Muscle layer of colon (tissue), 2 donors: Measurements from ENCODE around the gene SLCO2A1.

Experiments used
- H3K27ac ChIP-seq: one replicate; pipeline ENCODE4 v1.7.0; 2013; ENCODE audit warnings: low read depth, mild to moderate bottlenecking, low read length, moderate library complexity
- H3K27me3 ChIP-seq, 2 donors: one replicate each; pipeline ENCODE4 v1.7.0; 2013; ENCODE audit warnings: low read length in 2 of 2, mild to moderate bottlenecking in 2 of 2; ENCODE audit not compliant: insufficient read depth in 2 of 2, control insufficient read depth in 1 of 2
- H3K36me3 ChIP-seq: one replicate; pipeline ENCODE4 v1.7.0; 2013; ENCODE audit warnings: mild to moderate bottlenecking, low read length; ENCODE audit not compliant: insufficient read depth
- H3K4me1 ChIP-seq: one replicate; pipeline ENCODE4 v1.7.0; 2013; ENCODE audit warnings: mild to moderate bottlenecking, low read length; ENCODE audit not compliant: insufficient read depth
- H3K4me3 ChIP-seq, 2 donors: one replicate each; pipeline ENCODE4 v1.7.0; 2013; ENCODE audit warnings: low read length in 2 of 2, low read depth in 1 of 2, mild to moderate bottlenecking in 1 of 2, moderate library complexity in 1 of 2
- H3K9ac ChIP-seq: one replicate; pipeline ENCODE4 v1.7.0; 2013; ENCODE audit warnings: low read length
- H3K9me3 ChIP-seq: one replicate; pipeline ENCODE4 v1.7.0; 2013; ENCODE audit warnings: mild to moderate bottlenecking, low read length
- donor health status: abdominal sarcoma.
- donor health status: Adenocarcinoma of cecum.

SLCO2A1 gene

DNA sequence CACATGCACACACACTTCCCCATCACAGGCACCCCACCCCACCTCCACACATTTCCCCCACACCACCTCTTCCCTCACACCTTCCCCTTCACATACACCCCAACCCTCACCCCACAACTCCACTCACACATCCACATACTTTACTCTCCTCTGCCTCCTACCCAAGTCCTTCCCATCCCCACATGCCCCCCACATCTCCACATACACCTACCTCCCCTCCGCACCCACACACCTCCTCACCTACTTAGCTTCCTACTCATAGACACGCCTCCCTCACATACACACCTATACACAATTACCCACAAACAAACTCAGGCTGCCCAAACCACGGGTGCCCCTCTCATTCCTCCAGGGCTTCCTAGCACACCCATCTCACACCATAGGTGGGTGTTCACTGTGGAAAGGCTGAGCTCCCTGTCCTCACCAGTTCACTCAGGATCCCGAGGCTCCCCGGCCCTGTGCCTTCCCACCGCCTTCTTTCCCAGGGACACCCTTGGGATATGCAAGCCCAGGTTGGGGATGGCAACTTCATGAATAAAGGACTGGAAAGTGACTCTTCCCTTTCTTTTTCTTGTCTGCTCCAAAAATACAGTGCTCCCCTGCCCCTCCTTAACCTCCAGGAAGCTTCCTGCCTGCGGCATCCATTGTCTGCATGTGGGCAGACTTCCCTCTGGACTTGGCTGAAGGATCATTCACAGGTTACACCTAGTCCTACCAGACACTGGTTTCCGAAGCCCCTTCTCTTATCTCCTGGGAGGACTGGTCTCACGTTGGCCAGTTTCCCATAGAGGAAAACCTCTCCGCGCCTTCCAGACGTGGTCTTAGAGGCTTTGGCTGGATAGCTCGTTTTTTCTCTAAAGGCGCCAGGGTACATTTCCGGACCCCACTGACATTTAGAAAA lies 61.5 kb downstream of the SLCO2A1 start:
- Histone ChIP-seq H3K4me3 (no peak overlapping the region), H3K4me1 (no peaks in the 10 kb centered on the region), H3K9me3 (no peaks in the 10 kb centered on the region), H3K36me3 (no peaks in the 10 kb centered on the region), H3K9ac (no peak overlapping the region), H3K27ac (no peak overlapping the region), H3K27me3 (no peaks in the 10 kb centered on the region)

GRCh38 chr3:133966954-133967353 lies 62.8 kb downstream of the SLCO2A1 start:
- no peaks in the 10 kb centered on the region for H3K27me3 ChIP-seq
- no peaks in the 10 kb centered on the region for H3K36me3 ChIP-seq
- no peaks in the 10 kb centered on the region for H3K4me1 ChIP-seq
- H3K9ac ChIP-seq = no peak overlapping the region
- no peak overlapping the region for H3K4me3 ChIP-seq
- H3K27ac ChIP-seq = no peak overlapping the region
- no peaks in the 10 kb centered on the region for H3K9me3 ChIP-seq

GRCh38 chr3:133965906-133966305 lies 63.8 kb downstream of the SLCO2A1 start:
- Histone ChIP-seq H3K36me3 (no peaks in the 10 kb centered on the region), H3K27me3 (no peaks in the 10 kb centered on the region), H3K9me3 (no peaks in the 10 kb centered on the region), H3K9ac (no peak overlapping the region), H3K4me1 (no peaks in the 10 kb centered on the region), H3K4me3 (no peak overlapping the region), H3K27ac (no peak overlapping the region)

GRCh38 chr3:133965013-133965570 lies 64.6 kb downstream of the SLCO2A1 start:
- Histone ChIP-seq H3K9me3 (no peaks in the 10 kb centered on the region), H3K27ac (no peak overlapping the region), H3K36me3 (no peaks in the 10 kb centered on the region), H3K9ac (no peak overlapping the region), H3K27me3 (no peaks in the 10 kb centered on the region), H3K4me1 (no peaks in the 10 kb centered on the region), H3K4me3 (no peak overlapping the region)

- H3K27me3 ChIP-seq = no peaks in the 10 kb centered on the region
- H3K4me1 ChIP-seq = no peaks in the 10 kb centered on the region
- no peaks in the 10 kb centered on the region for H3K36me3 ChIP-seq
- no peak overlapping the region for H3K9ac ChIP-seq
- no peak overlapping the region for H3K4me3 ChIP-seq
- no peak overlapping the region for H3K27ac ChIP-seq
- no peaks in the 10 kb centered on the region for H3K9me3 ChIP-seq
Observed at GRCh38 chr3:133964547-133964946, 65.2 kb downstream of the SLCO2A1 start.

DNA sequence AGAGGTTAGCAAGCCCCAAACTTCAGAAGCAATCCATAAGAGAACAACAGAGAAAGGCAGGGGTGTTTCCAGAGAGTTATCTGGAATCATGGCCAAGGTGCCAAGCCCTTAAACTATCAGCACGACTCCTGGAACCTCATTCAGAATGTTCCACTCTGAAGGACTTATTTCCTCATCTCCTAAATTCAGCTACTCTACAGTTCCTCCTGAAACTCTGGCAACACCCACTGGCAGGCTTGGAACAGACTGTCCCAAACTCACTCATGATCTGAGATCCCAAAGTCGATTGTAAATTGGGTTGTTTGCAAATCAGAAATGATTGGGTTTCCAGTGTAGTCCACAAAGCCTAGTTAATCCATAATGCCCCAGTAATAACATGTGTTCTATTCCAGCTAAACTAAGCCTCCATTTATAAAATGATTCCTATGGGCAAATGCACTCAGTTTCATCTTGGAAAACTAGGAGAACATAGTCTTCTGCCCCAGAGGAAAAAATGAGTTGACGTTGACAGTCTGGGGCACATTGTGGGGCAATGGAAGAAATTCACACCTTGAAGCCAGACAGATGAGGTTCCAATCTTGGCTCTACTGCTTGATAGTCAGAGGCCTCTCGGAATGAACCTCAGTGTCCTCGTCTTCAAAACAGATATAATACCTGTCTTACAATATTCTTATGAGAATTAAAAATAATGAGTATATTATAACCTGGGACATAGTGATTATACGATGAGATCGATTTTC lies 65.9 kb downstream of the SLCO2A1 start:
- H3K4me1 ChIP-seq = no peaks in the 10 kb centered on the region
- H3K27ac ChIP-seq = no peak overlapping the region
- H3K4me3 ChIP-seq = no peak overlapping the region
- no peaks in the 10 kb centered on the region for H3K9me3 ChIP-seq
- H3K9ac ChIP-seq = no peak overlapping the region
- no peaks in the 10 kb centered on the region for H3K36me3 ChIP-seq
- H3K27me3 ChIP-seq = no peaks in the 10 kb centered on the region

GRCh38 chr3:133962849-133963248 lies 66.9 kb downstream of the SLCO2A1 start:
- Histone ChIP-seq H3K9me3 (no peaks in the 10 kb centered on the region), H3K4me3 (no peak overlapping the region), H3K27ac (no peak overlapping the region), H3K4me1 (no peaks in the 10 kb centered on the region), H3K27me3 (no peaks in the 10 kb centered on the region), H3K36me3 (no peaks in the 10 kb centered on the region), H3K9ac (no peak overlapping the region)

DNA sequence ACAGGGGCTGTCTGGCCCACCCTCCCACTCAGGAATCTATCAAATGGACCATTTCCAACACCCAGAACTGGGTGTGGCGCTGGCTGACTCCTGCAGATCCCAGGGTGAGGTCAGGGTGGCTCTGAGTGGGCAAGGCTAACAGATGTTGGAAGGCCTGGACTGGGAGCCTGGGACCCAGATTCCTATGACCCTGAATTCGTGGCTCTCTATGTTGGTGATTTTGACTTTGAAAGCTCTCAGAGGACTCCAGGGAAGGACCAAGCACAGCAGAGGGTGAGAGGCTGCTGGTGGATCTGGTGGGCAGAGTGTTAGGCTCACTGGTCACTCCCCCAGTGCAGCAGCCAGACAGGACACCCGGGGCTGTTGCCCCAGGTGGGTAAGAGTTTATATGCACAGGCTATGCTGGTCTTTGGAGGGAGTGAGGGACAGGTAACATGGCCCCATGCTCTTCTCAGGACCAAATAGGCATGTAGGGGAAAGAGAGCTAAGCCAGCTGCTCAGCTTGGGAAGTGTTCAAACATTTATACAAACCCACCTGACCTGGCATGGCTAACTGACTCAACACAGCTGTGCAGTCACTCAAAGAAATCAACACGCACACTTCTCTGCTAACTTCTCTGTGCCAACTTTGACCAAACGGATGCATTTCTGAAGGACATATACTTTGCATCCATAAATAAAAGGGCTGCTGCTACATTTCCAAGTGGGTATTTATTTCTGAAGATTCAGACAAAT lies 71.5 kb downstream of the SLCO2A1 start:
- Histone ChIP-seq H3K4me3 (no peak overlapping the region), H3K27ac (no peak overlapping the region), H3K9me3 (no peaks in the 10 kb centered on the region), H3K9ac (no peak overlapping the region), H3K36me3 (no peaks in the 10 kb centered on the region), H3K4me1 (no peaks in the 10 kb centered on the region), H3K27me3 (no peaks in the 10 kb centered on the region)

- Histone ChIP-seq H3K4me1 (no peaks in the 10 kb centered on the region), H3K9ac (no peak overlapping the region), H3K36me3 (no peaks in the 10 kb centered on the region), H3K27me3 (no peaks in the 10 kb centered on the region), H3K4me3 (no peak overlapping the region), H3K9me3 (no peaks in the 10 kb centered on the region), H3K27ac (no peak overlapping the region)
Observed at GRCh38 chr3:133956982-133957381, 72.7 kb downstream of the SLCO2A1 start.

DNA sequence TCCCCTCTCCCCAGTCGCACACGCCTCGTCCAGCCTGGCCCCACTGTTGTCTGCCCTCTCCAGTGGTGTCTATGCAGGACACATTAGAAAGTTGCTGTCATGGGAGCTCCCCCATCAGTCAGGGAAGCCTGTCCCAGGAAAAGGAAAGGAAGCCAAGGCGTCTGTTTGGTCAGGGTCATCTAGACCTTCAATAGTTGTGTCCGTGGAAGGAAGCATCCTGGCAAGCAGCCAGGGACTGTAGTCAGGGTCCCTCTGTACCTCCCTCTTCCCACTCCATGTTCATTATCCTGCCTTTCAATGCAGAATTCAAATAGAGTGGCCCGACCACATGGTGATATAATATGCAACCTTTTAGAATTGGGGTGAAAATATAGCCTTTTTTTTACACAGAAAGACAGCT lies 73.4 kb downstream of the SLCO2A1 start:
- Histone ChIP-seq H3K9ac (no peak overlapping the region), H3K27ac (no peak overlapping the region), H3K27me3 (no peaks in the 10 kb centered on the region), H3K4me3 (no peak overlapping the region), H3K9me3 (no peaks in the 10 kb centered on the region), H3K4me1 (no peaks in the 10 kb centered on the region), H3K36me3 (no peaks in the 10 kb centered on the region)

- no peak overlapping the region for H3K27ac ChIP-seq
- H3K27me3 ChIP-seq = no peaks in the 10 kb centered on the region
- H3K4me1 ChIP-seq = no peaks in the 10 kb centered on the region
- no peaks in the 10 kb centered on the region for H3K9me3 ChIP-seq
- H3K9ac ChIP-seq = no peak overlapping the region
- no peak overlapping the region for H3K4me3 ChIP-seq
- H3K36me3 ChIP-seq = no peaks in the 10 kb centered on the region
Observed at GRCh38 chr3:133955892-133956291, 73.8 kb downstream of the SLCO2A1 start.
